Epithelial cell of esophagus (primary cell): ENCODE measurements around the gene NECAB2.

Source experiments
- DNase-seq: peaks from one replicate; pipeline ENCODE4 v3.0.0; 2010; ENCODE audit warnings: low read depth
- H3K4me3 ChIP-seq: 2 replicates; pipeline ENCODE4 v1.5.1; 2011; ENCODE audit warnings: mild to moderate bottlenecking, low read length, control low read depth
- CTCF ChIP-seq: IDR thresholded peaks from 2 replicates; pipeline ENCODE4 v1.5.1; 2011; ENCODE audit warnings: low read depth, mild to moderate bottlenecking, low read length, control low read depth, inconsistent platforms; ENCODE audit not compliant: insufficient read depth; ENCODE audit errors: missing control alignments

The NECAB2 gene

GRCh38 chr16:83932955-83933673 is 34.9 kb upstream of the NECAB2 start:
- no peak overlapping the region for H3K4me3 ChIP-seq
- no peak for TF ChIP-seq CTCF
- DNase-seq = no peak

DNA sequence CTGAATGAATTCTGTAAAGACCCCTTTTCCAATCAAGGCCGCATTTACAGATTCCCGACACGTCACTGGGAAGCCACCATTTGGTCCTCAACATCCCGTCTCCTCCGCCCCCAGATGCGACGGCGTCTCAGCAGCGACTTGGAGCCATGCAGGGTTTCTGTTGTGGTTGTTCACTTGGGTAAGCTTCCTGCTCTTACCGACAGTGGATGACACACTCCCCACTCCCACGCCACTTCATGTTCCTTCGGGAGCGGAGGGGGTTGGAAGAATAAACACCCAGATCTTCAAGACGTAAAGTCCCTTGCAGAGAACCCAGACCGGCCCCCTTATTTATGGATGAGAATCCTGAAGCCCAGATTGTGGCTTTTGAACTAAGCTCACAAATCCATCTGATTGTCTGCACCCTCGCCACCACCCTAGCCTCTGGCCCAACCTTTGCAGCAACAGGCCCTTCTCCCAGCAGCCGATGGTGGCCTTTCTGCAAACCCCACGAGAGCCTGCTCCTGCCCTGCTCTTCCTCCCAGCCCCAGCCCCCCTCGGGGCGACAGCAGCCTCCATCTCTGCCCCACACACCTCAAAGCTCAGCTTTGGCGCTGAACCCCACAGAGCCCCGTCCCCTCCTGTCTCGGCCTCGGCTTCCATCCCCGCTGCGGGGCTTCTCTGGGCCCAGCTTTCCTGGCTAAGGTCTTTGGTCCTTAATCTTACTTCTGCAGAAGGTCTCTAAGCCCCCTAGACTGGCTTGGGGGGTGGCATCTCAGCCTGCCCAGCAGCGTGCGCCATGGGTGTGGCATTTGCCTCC is 34.0 kb upstream of the NECAB2 start:
- no peak overlapping the region for H3K4me3 ChIP-seq
- DNase-seq = no peak
- TF ChIP-seq CTCF = no peak

- DNase-seq = no peak
- no peak for TF ChIP-seq CTCF
Measured at GRCh38 chr16:83934684-83934977, 33.4 kb upstream of the NECAB2 start.

DNA sequence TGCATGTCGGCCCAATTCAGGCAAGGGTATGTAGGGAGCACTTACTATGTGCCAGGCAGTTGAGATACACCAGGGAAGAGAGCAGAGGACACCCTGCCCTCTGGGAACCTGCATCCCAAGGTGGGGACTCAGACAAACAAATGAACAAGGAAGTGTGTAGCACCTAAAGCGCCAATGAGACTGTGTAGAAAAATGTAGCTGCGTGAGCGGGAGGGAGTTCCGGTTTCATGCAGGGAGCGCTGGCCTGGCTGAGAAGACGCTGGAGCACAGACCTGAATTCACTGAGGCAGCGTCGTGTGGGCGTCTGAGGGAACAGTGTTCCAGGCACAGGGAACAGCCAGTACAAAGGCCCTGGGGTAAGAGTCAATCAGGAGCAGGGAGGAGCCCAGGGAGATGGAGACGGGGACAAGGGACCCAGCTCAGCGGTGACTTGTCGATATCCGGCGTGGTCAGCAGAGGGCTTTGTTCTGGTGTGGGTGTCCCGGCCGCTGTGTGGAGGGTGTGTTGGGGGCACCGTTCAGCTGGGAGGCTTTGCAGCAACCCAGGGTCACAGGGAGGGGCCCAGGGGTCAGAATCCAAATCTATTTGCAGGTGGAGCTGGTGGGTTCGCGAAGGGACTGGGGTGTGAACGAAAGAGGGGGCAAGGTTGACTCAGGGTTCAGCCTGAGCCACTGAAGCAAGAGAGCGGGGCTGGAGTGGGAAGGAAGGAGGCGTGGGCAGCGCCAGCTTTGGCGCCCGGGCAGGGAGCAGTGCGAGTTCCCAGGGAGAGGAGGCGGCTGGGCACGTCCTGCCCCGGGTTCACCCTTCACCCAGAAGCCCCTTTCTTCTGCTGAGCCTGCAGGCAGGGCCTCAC is 32.8 kb upstream of the NECAB2 start:
- no peak overlapping the region for H3K4me3 ChIP-seq
- no peak for DNase-seq
- no peak for TF ChIP-seq CTCF

More at GRCh38 chr16:83934684-83934977, 33.4 kb upstream of the NECAB2 start:
- H3K4me3 ChIP-seq = no peak overlapping the region

- DNase-seq = no peak
- no peak for TF ChIP-seq CTCF
Measured at GRCh38 chr16:83935858-83936255, 32.2 kb upstream of the NECAB2 start.

GRCh38 chr16:83936581-83937165 is 31.4 kb upstream of the NECAB2 start:
- TF ChIP-seq CTCF = no peak
- no peak for DNase-seq
- H3K4me3 ChIP-seq = no peak overlapping the region

More at GRCh38 chr16:83935858-83936255, 32.2 kb upstream of the NECAB2 start:
- no peak overlapping the region for H3K4me3 ChIP-seq
